Measurements from ENCODE around the gene CNTNAP2. TPM values are rescaled to one million over a fixed set of nuclear protein-coding genes. Genes with fewer than 3 reads are reported as not detected.

CNTNAP2 gene
- total RNA-seq, 2 experiments from 2014 or later: not detected

GRCh38 chr7:146690987-146691386 lies 574.4 kb downstream of the CNTNAP2 start:
- Mint-ChIP-seq H3K9me3 (no peaks in the 10 kb centered on the region), H3K27me3 (no peaks in the 10 kb centered on the region), H3K4me3 (no peak overlapping the region), H3K4me1 (ENCODE audit: low read depth) (no peaks in the 10 kb centered on the region), H3K36me3 (no peaks in the 10 kb centered on the region), H3K27ac (no peak overlapping the region)
- POLR2A ChIA-PET: no interaction called here
- DNase-seq: no peak
- CTCF ChIA-PET: no interaction called here
- intact Hi-C loops (cut with micrococcal nuclease): no loop called here

GRCh38 chr7:146698995-146699610 lies 582.5 kb downstream of the CNTNAP2 start:
- Mint-ChIP-seq H3K27ac (no peak overlapping the region), H3K4me1 (ENCODE audit: low read depth) (no peaks in the 10 kb centered on the region), H3K4me3 (no peak overlapping the region), H3K9me3 (peaks cover 2% of the 10 kb centered on the region), H3K36me3 (no peaks in the 10 kb centered on the region), H3K27me3 (no peaks in the 10 kb centered on the region)
- intact Hi-C loops (cut with micrococcal nuclease): no loop called here
- ChIA-PET POLR2A (no interaction called here), CTCF (no interaction called here)
- DNase-seq: no peak

GRCh38 chr7:146700015-146700560 lies 583.5 kb downstream of the CNTNAP2 start:
- Mint-ChIP-seq H3K27me3 (no peaks in the 10 kb centered on the region), H3K9me3 (peaks cover 9% of the 10 kb centered on the region), H3K27ac (no peak overlapping the region), H3K4me1 (ENCODE audit: low read depth) (no peaks in the 10 kb centered on the region), H3K4me3 (no peak overlapping the region), H3K36me3 (no peaks in the 10 kb centered on the region)
- intact Hi-C loops (cut with micrococcal nuclease): no loop called here
- DNase-seq: no peak
- ChIA-PET POLR2A (no interaction called here), CTCF (no interaction called here)

GRCh38 chr7:146701166-146701565 lies 584.6 kb downstream of the CNTNAP2 start:
- Mint-ChIP-seq H3K27me3 (no peaks in the 10 kb centered on the region), H3K4me3 (no peak overlapping the region), H3K9me3 (peaks cover 19% of the 10 kb centered on the region), H3K4me1 (ENCODE audit: low read depth) (no peaks in the 10 kb centered on the region), H3K27ac (no peak overlapping the region), H3K36me3 (no peaks in the 10 kb centered on the region)
- CTCF ChIA-PET: no interaction called here
- POLR2A ChIA-PET: no interaction called here
- intact Hi-C loops (cut with micrococcal nuclease): no loop called here
- DNase-seq: no peak

GRCh38 chr7:146702898-146703297 lies 586.3 kb downstream of the CNTNAP2 start:
- intact Hi-C loops (cut with micrococcal nuclease): no loop called here
- no peak for DNase-seq
- Mint-ChIP-seq H3K4me3 (no peak overlapping the region), H3K27me3 (no peaks in the 10 kb centered on the region), H3K9me3 (peaks cover 19% of the 10 kb centered on the region), H3K36me3 (no peaks in the 10 kb centered on the region), H3K4me1 (ENCODE audit: low read depth) (no peaks in the 10 kb centered on the region), H3K27ac (no peak overlapping the region)
- ChIA-PET POLR2A (no interaction called here), CTCF (no interaction called here)

GRCh38 chr7:146709451-146710027 lies 592.9 kb downstream of the CNTNAP2 start:
- CTCF ChIA-PET: no interaction called here
- Mint-ChIP-seq H3K9me3 (peaks cover 26% of the 10 kb centered on the region), H3K27ac (no peak overlapping the region), H3K4me1 (ENCODE audit: low read depth) (no peaks in the 10 kb centered on the region), H3K27me3 (no peaks in the 10 kb centered on the region), H3K36me3 (no peaks in the 10 kb centered on the region), H3K4me3 (no peak overlapping the region)
- intact Hi-C loops (cut with micrococcal nuclease): no loop called here
- DNase-seq: no peak
- POLR2A ChIA-PET: no interaction called here

GRCh38 chr7:146713205-146713604 lies 596.6 kb downstream of the CNTNAP2 start:
- ChIA-PET CTCF (no interaction called here), POLR2A (no interaction called here)
- Mint-ChIP-seq H3K9me3 (peaks cover 14% of the 10 kb centered on the region), H3K4me1 (ENCODE audit: low read depth) (no peaks in the 10 kb centered on the region), H3K36me3 (no peaks in the 10 kb centered on the region), H3K27ac (no peak overlapping the region), H3K4me3 (no peak overlapping the region), H3K27me3 (no peaks in the 10 kb centered on the region)
- DNase-seq: no peak
- intact Hi-C loops (cut with micrococcal nuclease): no loop called here

GRCh38 chr7:146713934-146714333 lies 597.3 kb downstream of the CNTNAP2 start:
- Mint-ChIP-seq H3K4me3 (no peak overlapping the region), H3K27me3 (no peaks in the 10 kb centered on the region), H3K36me3 (no peaks in the 10 kb centered on the region), H3K9me3 (peaks cover 14% of the 10 kb centered on the region), H3K27ac (no peak overlapping the region), H3K4me1 (ENCODE audit: low read depth) (no peaks in the 10 kb centered on the region)
- POLR2A ChIA-PET: no interaction called here
- CTCF ChIA-PET: no interaction called here
- intact Hi-C loops (cut with micrococcal nuclease): no loop called here
- DNase-seq: no peak

GRCh38 chr7:146720195-146720594 lies 603.6 kb downstream of the CNTNAP2 start:
- H3K27me3 Mint-ChIP-seq: no peaks in the 10 kb centered on the region
- no peak for DNase-seq
- H3K27ac Mint-ChIP-seq: no peak overlapping the region
- peaks cover 2% of the 10 kb centered on the region for H3K9me3 Mint-ChIP-seq
- H3K4me3 Mint-ChIP-seq: no peak overlapping the region
- H3K36me3 Mint-ChIP-seq: no peaks in the 10 kb centered on the region
- intact Hi-C loops (cut with micrococcal nuclease): no loop called here
- H3K4me1 Mint-ChIP-seq (ENCODE audit: low read depth): no peaks in the 10 kb centered on the region
- ChIA-PET POLR2A (no interaction called here), CTCF (no interaction called here)

GRCh38 chr7:146722986-146723385 lies 606.4 kb downstream of the CNTNAP2 start:
- intact Hi-C loops (cut with micrococcal nuclease): no loop called here
- ChIA-PET POLR2A (no interaction called here), CTCF (no interaction called here)
- Mint-ChIP-seq H3K4me1 (ENCODE audit: low read depth) (no peaks in the 10 kb centered on the region), H3K4me3 (no peak overlapping the region), H3K9me3 (peaks cover 7% of the 10 kb centered on the region), H3K36me3 (no peaks in the 10 kb centered on the region), H3K27ac (no peak overlapping the region), H3K27me3 (no peaks in the 10 kb centered on the region)
- no peak for DNase-seq

- no peak overlapping the region for H3K4me3 Mint-ChIP-seq
Measured at GRCh38 chr7:146725520-146725919, 608.9 kb downstream of the CNTNAP2 start.

GRCh38 chr7:146728141-146728540 lies 611.5 kb downstream of the CNTNAP2 start:
- Mint-ChIP-seq H3K4me3 (no peak overlapping the region), H3K4me1 (ENCODE audit: low read depth) (no peaks in the 10 kb centered on the region), H3K27ac (no peak overlapping the region), H3K9me3 (peaks cover 14% of the 10 kb centered on the region), H3K27me3 (no peaks in the 10 kb centered on the region), H3K36me3 (no peaks in the 10 kb centered on the region)
- ChIA-PET POLR2A (no interaction called here), CTCF (no interaction called here)
- intact Hi-C loops (cut with micrococcal nuclease): no loop called here
- DNase-seq: no peak

More at GRCh38 chr7:146725520-146725919, 608.9 kb downstream of the CNTNAP2 start:
- H3K9me3 Mint-ChIP-seq: peaks cover 10% of the 10 kb centered on the region
- H3K36me3 Mint-ChIP-seq: no peaks in the 10 kb centered on the region
- no peaks in the 10 kb centered on the region for H3K27me3 Mint-ChIP-seq
- ChIA-PET CTCF (no interaction called here), POLR2A (no interaction called here)
- DNase-seq: no peak
- H3K27ac Mint-ChIP-seq: no peak overlapping the region
- no peaks in the 10 kb centered on the region for H3K4me1 Mint-ChIP-seq (ENCODE audit: low read depth)
- intact Hi-C loops (cut with micrococcal nuclease): no loop called here

- ChIA-PET CTCF (no interaction called here), POLR2A (no interaction called here)
- DNase-seq: no peak
- H3K27ac Mint-ChIP-seq: no peak overlapping the region
- no peak overlapping the region for H3K4me3 Mint-ChIP-seq
- peaks cover 14% of the 10 kb centered on the region for H3K9me3 Mint-ChIP-seq
- intact Hi-C loops (cut with micrococcal nuclease): no loop called here
- H3K4me1 Mint-ChIP-seq (ENCODE audit: low read depth): no peaks in the 10 kb centered on the region
- H3K27me3 Mint-ChIP-seq: no peaks in the 10 kb centered on the region
- H3K36me3 Mint-ChIP-seq: no peaks in the 10 kb centered on the region
Measured at GRCh38 chr7:146728611-146729010, 612.0 kb downstream of the CNTNAP2 start.
